Bronchial epithelial cell (primary cell): Measurements from ENCODE around the gene PNPLA3. TPM values are rescaled to one million over a fixed set of nuclear protein-coding genes. Genes with fewer than 3 reads are reported as not detected.

Experiments used
- DNase-seq: peaks from one replicate; pipeline ENCODE4 v3.0.0-alpha.2; 2010; ENCODE audit warnings: low read depth
- FAIRE-seq: peaks from 2 replicates; lab custom pipeline; 2011; peaks lifted over from hg19 to GRCh38; lab: Jason Lieb, UNC
- H3K27me3 ChIP-seq: 2 replicates; pipeline ENCODE4 v1.5.1; 2011; ENCODE audit warnings: low read length; ENCODE audit not compliant: control insufficient read depth, insufficient read depth
- H3K36me3 ChIP-seq: 2 replicates; pipeline ENCODE4 v1.5.1; 2011; ENCODE audit warnings: low read length; ENCODE audit not compliant: control insufficient read depth, insufficient read depth
- H3K4me3 ChIP-seq: 2 replicates; pipeline ENCODE4 v1.5.1; 2011; ENCODE audit warnings: mild to moderate bottlenecking, low read depth, low read length, control low read depth
- CTCF ChIP-seq: IDR thresholded peaks from 2 replicates; pipeline ENCODE4 v1.5.1; 2011; ENCODE audit warnings: mild to moderate bottlenecking, moderate library complexity, low read length, control low read depth, inconsistent platforms; ENCODE audit not compliant: insufficient read depth, severe bottlenecking
- total RNA-seq: library from RNA; depleted of rRNA; stranded (reverse); fragments of >200 nt; gene quantifications from 2 replicates; pipeline ENCODE4 v1.2.1, GENCODE V29; 2014

Gene PNPLA3
- total RNA-seq = 1.3 and 1.7 TPM in 2 replicates

- FAIRE-seq (no peak), DNase-seq (peak; percentile 62)
- Histone ChIP-seq H3K27me3 (no peaks in the 10 kb centered on the region), H3K4me3 (peak within 1 kb of the TSS; percentile 52), H3K36me3 (no peaks in the 10 kb centered on the region)
- peak; percentile 27 for TF ChIP-seq CTCF
These were observed at the start of gene PNPLA3 for GRCh38 chr22:43923631-43924464. PNPLA3 (plus strand) TSS chr22:43923805; CDS start chr22:43923912, 107 bp downstream.

GRCh38 chr22:43876866-43877509 lies 46.6 kb upstream of the PNPLA3 start:
- peaks cover 1% of the 10 kb centered on the region for H3K27me3 ChIP-seq
- FAIRE-seq (no peak), DNase-seq (no peak)
- H3K36me3 ChIP-seq = no peaks in the 10 kb centered on the region
- no peak for TF ChIP-seq CTCF
- H3K4me3 ChIP-seq = no peak overlapping the region

GRCh38 chr22:43878079-43878795 lies 45.4 kb upstream of the PNPLA3 start:
- FAIRE-seq (no peak), DNase-seq (no peak)
- H3K4me3 ChIP-seq = no peak overlapping the region
- H3K36me3 ChIP-seq = no peaks in the 10 kb centered on the region
- H3K27me3 ChIP-seq = peaks cover 1% of the 10 kb centered on the region
- no peak for TF ChIP-seq CTCF

- DNase-seq = no peak
- FAIRE-seq = no peak
- Histone ChIP-seq H3K4me3 (no peak overlapping the region), H3K27me3 (peaks cover 1% of the 10 kb centered on the region), H3K36me3 (no peaks in the 10 kb centered on the region)
- TF ChIP-seq CTCF = no peak
These were observed 44.6 kb upstream of the PNPLA3 start for GRCh38 chr22:43878831-43879550.

- TF ChIP-seq CTCF = no peak
- H3K27me3 ChIP-seq = peaks cover 1% of the 10 kb centered on the region
- FAIRE-seq (no peak), DNase-seq (no peak)
- no peaks in the 10 kb centered on the region for H3K36me3 ChIP-seq
- no peak overlapping the region for H3K4me3 ChIP-seq
These were observed 43.6 kb upstream of the PNPLA3 start for GRCh38 chr22:43879901-43880540.
